Lung microvascular endothelial cell (primary cell): ENCODE results near the gene TTBK1. TPM values are rescaled to one million over a fixed set of nuclear protein-coding genes. Genes with fewer than 3 reads are reported as not detected.

ENCODE experiments used
- DNase-seq, 2 donors: peaks; one replicate each; pipeline versions ENCODE4 v3.0.0 to v3.0.0-alpha.2; 2010; ENCODE audit warnings: low read depth in 2 of 2
- total RNA-seq: library from RNA; depleted of rRNA; stranded (reverse); fragments of >200 nt; gene quantifications from 2 replicates; pipeline ENCODE4 v1.2.1, GENCODE V29; 2014

The TTBK1 gene
- total RNA-seq, 1 donor from 2014 or later, result under 0.01 TPM

- no peak for DNase-seq
Observed at GRCh38 chr6:43269273-43270007, 26.2 kb downstream of the TTBK1 start.

- no peak for DNase-seq
Observed at GRCh38 chr6:43271103-43271815, 28.0 kb downstream of the TTBK1 start.

- DNase-seq, result no peak
Observed at GRCh38 chr6:43271944-43272343, 28.7 kb downstream of the TTBK1 start.

- DNase-seq, result no peak
Observed at GRCh38 chr6:43273707-43274106, 30.4 kb downstream of the TTBK1 start.

- DNase-seq, result no peak
Observed at GRCh38 chr6:43274127-43274915, 31.0 kb downstream of the TTBK1 start.

GRCh38 chr6:43274916-43275597 lies 31.8 kb downstream of the TTBK1 start:
- no peak for DNase-seq

GRCh38 chr6:43275801-43276576 lies 32.7 kb downstream of the TTBK1 start:
- DNase-seq, result peak in 1 of 2 donors; percentile 15

- no peak for DNase-seq
Observed at GRCh38 chr6:43276577-43277305, 33.5 kb downstream of the TTBK1 start.

GRCh38 chr6:43277306-43277642 lies 34.0 kb downstream of the TTBK1 start:
- no peak for DNase-seq

GRCh38 chr6:43277643-43278523 lies 34.6 kb downstream of the TTBK1 start:
- DNase-seq, result no peak

- DNase-seq, result no peak
Observed at GRCh38 chr6:43278524-43279078, 35.3 kb downstream of the TTBK1 start.

- no peak for DNase-seq
Observed at GRCh38 chr6:43280234-43280633, 37.0 kb downstream of the TTBK1 start.

GRCh38 chr6:43282060-43282459 lies 38.8 kb downstream of the TTBK1 start:
- DNase-seq, result no peak

GRCh38 chr6:43282636-43283513 lies 39.6 kb downstream of the TTBK1 start:
- DNase-seq, result no peak

GRCh38 chr6:43283514-43283901 lies 40.2 kb downstream of the TTBK1 start:
- DNase-seq, result no peak

- no peak for DNase-seq
Observed at GRCh38 chr6:43283905-43284304, 40.6 kb downstream of the TTBK1 start.

GRCh38 chr6:43284991-43285781 lies 41.9 kb downstream of the TTBK1 start:
- no peak for DNase-seq
